SK-N-MC (cell line): Measurements from ENCODE around the gene ALG14.

Experiments
- EZH2 ChIP-seq: fragments of 200-600 bp; sonication (generic); IDR thresholded peaks from one replicate; pipeline ENCODE4 v1.6.1; 2017; ENCODE audit warnings: antibody characterized with exemption
- POLR2AphosphoS5 ChIP-seq: IDR thresholded peaks from 2 replicates; pipeline ENCODE4 v1.6.1; 2012; ENCODE audit warnings: mild to moderate bottlenecking, low read depth, low read length, borderline replicate concordance

DNA sequence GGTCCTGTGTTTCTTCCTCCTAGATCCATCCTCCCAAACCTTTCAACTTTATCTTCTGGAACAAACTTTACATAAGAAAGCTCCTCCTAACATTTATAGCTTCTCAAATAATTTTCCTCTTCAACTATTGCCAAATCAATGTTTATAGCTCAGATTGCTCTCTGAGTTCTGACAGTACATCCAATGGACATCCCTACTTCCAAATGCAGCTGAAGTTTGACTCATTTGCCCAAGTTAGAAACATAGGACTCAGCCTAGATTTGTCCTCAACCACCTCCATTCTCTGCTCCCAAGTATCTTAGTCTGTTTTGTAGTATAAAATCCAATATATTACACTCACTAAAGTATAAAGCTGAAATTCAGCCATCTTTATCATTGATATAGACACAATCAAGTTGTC, 62.6 kb downstream of the ALG14 start:
- TF ChIP-seq EZH2 (no peak), POLR2AphosphoS5 (no peak)
